ENCODE measurements around the gene NUDT21.

DNA sequence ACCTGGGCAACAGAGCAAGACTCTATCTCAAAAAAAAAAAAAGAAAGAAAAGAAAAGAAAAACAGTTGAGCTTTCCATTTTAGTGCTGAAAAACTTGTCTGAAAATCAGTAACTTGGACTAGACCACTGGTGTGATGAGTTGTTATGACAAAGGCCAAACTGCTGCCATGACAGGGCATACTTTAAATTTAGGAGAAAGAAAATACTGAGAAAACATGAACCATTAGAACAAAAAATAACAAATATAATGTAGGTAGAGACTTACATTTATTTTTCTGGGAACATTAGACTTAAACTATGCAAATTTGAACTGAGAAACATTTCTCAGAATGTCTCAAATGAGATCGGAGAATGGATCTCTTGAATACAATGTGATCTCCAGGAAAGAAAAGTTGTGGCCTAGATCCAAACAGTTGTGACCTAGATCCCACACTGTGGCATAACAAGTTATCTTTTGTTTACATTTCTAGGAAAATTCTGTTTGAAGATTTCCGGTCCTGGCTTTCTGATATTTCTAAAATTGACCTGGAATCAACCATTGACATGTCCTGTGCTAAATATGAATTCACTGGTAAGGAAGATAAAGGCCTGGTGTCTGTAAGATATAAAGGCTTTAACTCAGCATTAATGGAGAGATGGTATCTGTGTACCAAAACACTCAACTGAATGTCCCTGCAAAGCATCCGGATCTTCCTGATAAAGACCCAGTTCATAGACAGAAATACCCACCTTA lies 11.1 kb upstream of the NUDT21 start:
- TF ChIP-seq, protein P1, sequence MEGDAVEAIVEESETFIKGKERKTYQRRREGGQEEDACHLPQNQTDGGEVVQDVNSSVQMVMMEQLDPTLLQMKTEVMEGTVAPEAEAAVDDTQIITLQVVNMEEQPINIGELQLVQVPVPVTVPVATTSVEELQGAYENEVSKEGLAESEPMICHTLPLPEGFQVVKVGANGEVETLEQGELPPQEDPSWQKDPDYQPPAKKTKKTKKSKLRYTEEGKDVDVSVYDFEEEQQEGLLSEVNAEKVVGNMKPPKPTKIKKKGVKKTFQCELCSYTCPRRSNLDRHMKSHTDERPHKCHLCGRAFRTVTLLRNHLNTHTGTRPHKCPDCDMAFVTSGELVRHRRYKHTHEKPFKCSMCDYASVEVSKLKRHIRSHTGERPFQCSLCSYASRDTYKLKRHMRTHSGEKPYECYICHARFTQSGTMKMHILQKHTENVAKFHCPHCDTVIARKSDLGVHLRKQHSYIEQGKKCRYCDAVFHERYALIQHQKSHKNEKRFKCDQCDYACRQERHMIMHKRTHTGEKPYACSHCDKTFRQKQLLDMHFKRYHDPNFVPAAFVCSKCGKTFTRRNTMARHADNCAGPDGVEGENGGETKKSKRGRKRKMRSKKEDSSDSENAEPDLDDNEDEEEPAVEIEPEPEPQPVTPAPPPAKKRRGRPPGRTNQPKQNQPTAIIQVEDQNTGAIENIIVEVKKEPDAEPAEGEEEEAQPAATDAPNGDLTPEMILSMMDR (IDR thresholded peaks at IDR 0.05) = no peak
- no peak for TF ChIP-seq POLR2A (IDR thresholded peaks at IDR 0.05)
